HepG2 (cell line): ENCODE measurements around the gene METTL23. TPM values are rescaled to one million over a fixed set of nuclear protein-coding genes. Genes with fewer than 3 reads are reported as not detected.

Experiments
- BCLAF1 ChIP-seq: fragments of 450-650 bp; IDR thresholded peaks from 2 replicates; pipeline ENCODE4 v1.6.1; 2017; ENCODE audit warnings: mild to moderate bottlenecking
- DNMT1 ChIP-seq: sonication (generic); formaldehyde crosslinking; IDR thresholded peaks from 2 replicates; pipeline ENCODE4 v1.5.1; 2020; ENCODE audit warnings: mild to moderate bottlenecking, missing genetic modification reagents
- FOXC1 ChIP-seq: sonication (generic); formaldehyde crosslinking; IDR thresholded peaks from 2 replicates; pipeline ENCODE4 v1.8.0; 2022; ENCODE audit warnings: mild to moderate bottlenecking, missing genetic modification reagents, borderline replicate concordance
- MLX ChIP-seq: IDR thresholded peaks from 2 replicates; pipeline ENCODE4 v1.6.1; 2016
- MZF1 ChIP-seq: sonication (generic); formaldehyde crosslinking; IDR thresholded peaks from 2 replicates; pipeline ENCODE4 v1.8.1; 2023; ENCODE audit warnings: mild to moderate bottlenecking, missing genetic modification reagents, borderline replicate concordance
- NFATC3 ChIP-seq: sonication (generic); formaldehyde crosslinking; IDR thresholded peaks from 2 replicates; pipeline ENCODE4 v1.5.1; 2020; ENCODE audit warnings: mild to moderate bottlenecking, missing genetic modification reagents
- NPAS2 ChIP-seq: sonication (generic); formaldehyde crosslinking; IDR thresholded peaks from 2 replicates; pipeline ENCODE4 v1.8.0; 2022; ENCODE audit warnings: mild to moderate bottlenecking, missing genetic modification reagents, borderline replicate concordance
- NR2F6 ChIP-seq, 2 experiments: IDR thresholded peaks; 2 replicates each; pipeline ENCODE4 v1.6.1; 2016; ENCODE audit warnings: antibody characterized with exemption in 1 of 2, mild to moderate bottlenecking in 1 of 2
- POGK ChIP-seq: sonication (generic); formaldehyde crosslinking; conservative IDR thresholded peaks from 2 replicates; pipeline ENCODE4 v1.8.0; 2022; ENCODE audit warnings: mild to moderate bottlenecking, moderate library complexity, missing genetic modification reagents
- SIN3A ChIP-seq: IDR thresholded peaks from 2 replicates; pipeline ENCODE4 v1.6.1; 2011; ENCODE audit warnings: low read depth, mild to moderate bottlenecking, control low read depth, low read length, borderline replicate concordance
- SOX5 ChIP-seq: IDR thresholded peaks from 2 replicates; pipeline ENCODE4 v1.6.1; 2016; ENCODE audit warnings: borderline replicate concordance
- TAF15 ChIP-seq: fragments of 200-400 bp; formaldehyde crosslinking; IDR thresholded peaks from one replicate; pipeline ENCODE4 v1.6.1; 2018; ENCODE audit warnings: mild to moderate bottlenecking, low read depth, low read length; ENCODE audit not compliant: poor library complexity, severe bottlenecking
- ZNF878 ChIP-seq: sonication (generic); formaldehyde crosslinking; IDR thresholded peaks from 2 replicates; pipeline ENCODE4 v1.8.1; 2023; ENCODE audit warnings: mild to moderate bottlenecking, missing genetic modification reagents, moderate library complexity
- ZNF883 ChIP-seq: sonication (generic); formaldehyde crosslinking; IDR thresholded peaks from 2 replicates; pipeline ENCODE4 v1.5.1; 2020; ENCODE audit warnings: mild to moderate bottlenecking, missing genetic modification reagents; ENCODE audit errors: not compliant biosample characterization
- polyA plus RNA-seq, 8 experiments: library from polyadenylated mRNA; depleted of rRNA in 3 of 8; stranded (reverse) in 7 of 8; unstranded in 1 of 8; fragments of >200 nt; fragmentation: Illumina TruSeq in 4 of 8; extraction: Trizol in 4 of 8; gene quantifications; 2 replicates each; pipeline versions ENCODE4 v1.2.1 to v1.2.3, GENCODE V29; 2011 to 2016; ENCODE audit warnings: low read depth in 4 of 8, missing spikeins in 1 of 8, mixed read lengths in 1 of 8; ENCODE audit not compliant: insufficient read depth in 1 of 8
- total RNA-seq, 5 experiments: library from RNA; depleted of rRNA; stranded (reverse); fragments of >200 nt; fragmentation: Illumina TruSeq; extraction: Trizol; gene quantifications; 2 replicates each; pipeline ENCODE4 v1.2.3, GENCODE V29; 2016; ENCODE audit warnings: low read depth in 1 of 5
- TF ChIP-seq, protein P1 (sequence below): sonication (generic); formaldehyde crosslinking; conservative IDR thresholded peaks from 2 replicates; pipeline ENCODE4 v1.4.0; 2020; ENCODE audit warnings: mild to moderate bottlenecking, missing genetic modification reagents, moderate library complexity
- TF ChIP-seq, protein P2 (sequence below): sonication (generic); formaldehyde crosslinking; IDR thresholded peaks from 2 replicates; pipeline ENCODE4 v1.5.1; 2020; ENCODE audit warnings: missing genetic modification reagents, mild to moderate bottlenecking, borderline replicate concordance

The METTL23 gene
- total and polyA plus RNA-seq, 2 of the 13 experiments (the other 11 are each of a cell fraction or from before 2014, with no cell fraction given), result 39.9 to 104 TPM

DNA sequence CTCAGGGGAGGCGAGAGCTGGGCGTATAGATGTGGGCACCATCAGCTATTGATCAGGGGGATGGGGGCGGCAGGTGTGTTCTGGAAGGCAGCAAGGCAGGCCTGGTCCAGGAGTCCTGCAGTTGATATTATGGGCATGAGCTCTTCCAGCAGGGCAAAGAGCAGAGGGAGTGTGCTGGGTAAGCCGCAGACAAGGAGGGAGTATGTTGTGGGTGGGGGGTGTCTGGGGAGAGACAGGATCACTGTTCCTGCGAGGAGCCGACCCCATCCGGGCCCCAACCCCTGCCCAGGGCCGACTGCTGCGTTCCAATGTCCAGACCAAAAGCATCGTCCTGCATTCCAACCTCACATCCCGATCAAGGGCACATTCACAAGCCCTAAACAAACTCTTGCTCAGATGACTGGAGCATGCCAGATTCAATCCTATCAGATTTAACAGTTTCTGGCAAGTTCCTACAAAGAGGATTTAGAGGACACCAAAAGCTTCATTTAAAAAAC is 25.1 kb upstream of the METTL23 start (continued):
- TF ChIP-seq FOXC1 (CRISPR knock-in tag), result no peak
- TF ChIP-seq TAF15, result no peak
- TF ChIP-seq DNMT1 (CRISPR knock-in tag), result peak; percentile 64; the same call in 1 of the 2 replicates
- no peak for TF ChIP-seq NPAS2
- TF ChIP-seq BCLAF1, result no peak
- TF ChIP-seq ZNF878 (CRISPR knock-in tag), result no peak
- TF ChIP-seq, protein P1, sequence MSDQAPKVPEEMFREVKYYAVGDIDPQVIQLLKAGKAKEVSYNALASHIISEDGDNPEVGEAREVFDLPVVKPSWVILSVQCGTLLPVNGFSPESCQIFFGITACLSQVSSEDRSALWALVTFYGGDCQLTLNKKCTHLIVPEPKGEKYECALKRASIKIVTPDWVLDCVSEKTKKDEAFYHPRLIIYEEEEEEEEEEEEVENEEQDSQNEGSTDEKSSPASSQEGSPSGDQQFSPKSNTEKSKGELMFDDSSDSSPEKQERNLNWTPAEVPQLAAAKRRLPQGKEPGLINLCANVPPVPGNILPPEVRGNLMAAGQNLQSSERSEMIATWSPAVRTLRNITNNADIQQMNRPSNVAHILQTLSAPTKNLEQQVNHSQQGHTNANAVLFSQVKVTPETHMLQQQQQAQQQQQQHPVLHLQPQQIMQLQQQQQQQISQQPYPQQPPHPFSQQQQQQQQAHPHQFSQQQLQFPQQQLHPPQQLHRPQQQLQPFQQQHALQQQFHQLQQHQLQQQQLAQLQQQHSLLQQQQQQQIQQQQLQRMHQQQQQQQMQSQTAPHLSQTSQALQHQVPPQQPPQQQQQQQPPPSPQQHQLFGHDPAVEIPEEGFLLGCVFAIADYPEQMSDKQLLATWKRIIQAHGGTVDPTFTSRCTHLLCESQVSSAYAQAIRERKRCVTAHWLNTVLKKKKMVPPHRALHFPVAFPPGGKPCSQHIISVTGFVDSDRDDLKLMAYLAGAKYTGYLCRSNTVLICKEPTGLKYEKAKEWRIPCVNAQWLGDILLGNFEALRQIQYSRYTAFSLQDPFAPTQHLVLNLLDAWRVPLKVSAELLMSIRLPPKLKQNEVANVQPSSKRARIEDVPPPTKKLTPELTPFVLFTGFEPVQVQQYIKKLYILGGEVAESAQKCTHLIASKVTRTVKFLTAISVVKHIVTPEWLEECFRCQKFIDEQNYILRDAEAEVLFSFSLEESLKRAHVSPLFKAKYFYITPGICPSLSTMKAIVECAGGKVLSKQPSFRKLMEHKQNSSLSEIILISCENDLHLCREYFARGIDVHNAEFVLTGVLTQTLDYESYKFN (CRISPR knock-in tag), result peak; percentile 83
- no peak for TF ChIP-seq NFATC3 (CRISPR knock-in tag)
- TF ChIP-seq POGK (CRISPR knock-in tag), result no peak
- no peak for TF ChIP-seq SIN3A
- TF ChIP-seq, protein P2, sequence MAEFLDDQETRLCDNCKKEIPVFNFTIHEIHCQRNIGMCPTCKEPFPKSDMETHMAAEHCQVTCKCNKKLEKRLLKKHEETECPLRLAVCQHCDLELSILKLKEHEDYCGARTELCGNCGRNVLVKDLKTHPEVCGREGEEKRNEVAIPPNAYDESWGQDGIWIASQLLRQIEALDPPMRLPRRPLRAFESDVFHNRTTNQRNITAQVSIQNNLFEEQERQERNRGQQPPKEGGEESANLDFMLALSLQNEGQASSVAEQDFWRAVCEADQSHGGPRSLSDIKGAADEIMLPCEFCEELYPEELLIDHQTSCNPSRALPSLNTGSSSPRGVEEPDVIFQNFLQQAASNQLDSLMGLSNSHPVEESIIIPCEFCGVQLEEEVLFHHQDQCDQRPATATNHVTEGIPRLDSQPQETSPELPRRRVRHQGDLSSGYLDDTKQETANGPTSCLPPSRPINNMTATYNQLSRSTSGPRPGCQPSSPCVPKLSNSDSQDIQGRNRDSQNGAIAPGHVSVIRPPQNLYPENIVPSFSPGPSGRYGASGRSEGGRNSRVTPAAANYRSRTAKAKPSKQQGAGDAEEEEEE, result 0 out of 2 replicates have a peak, but pooled peaks have one; percentile 1
- TF ChIP-seq SOX5, result peak; percentile 62; the same call in 1 of the 2 replicates
- TF ChIP-seq ZNF883 (CRISPR knock-in tag), result no peak
- TF ChIP-seq MZF1 (CRISPR knock-in tag), result no peak
- no peak; the same call in 1 of the 2 replicates for TF ChIP-seq MLX
- TF ChIP-seq NR2F6 (IDR thresholded peaks at IDR 0.05), result no peak
- peak; percentile 70 for TF ChIP-seq NR2F6 (CRISPR knock-in tag; IDR thresholded peaks at IDR 0.05)
